Measurements from ENCODE around the gene STAG2.

The STAG2 gene

DNA sequence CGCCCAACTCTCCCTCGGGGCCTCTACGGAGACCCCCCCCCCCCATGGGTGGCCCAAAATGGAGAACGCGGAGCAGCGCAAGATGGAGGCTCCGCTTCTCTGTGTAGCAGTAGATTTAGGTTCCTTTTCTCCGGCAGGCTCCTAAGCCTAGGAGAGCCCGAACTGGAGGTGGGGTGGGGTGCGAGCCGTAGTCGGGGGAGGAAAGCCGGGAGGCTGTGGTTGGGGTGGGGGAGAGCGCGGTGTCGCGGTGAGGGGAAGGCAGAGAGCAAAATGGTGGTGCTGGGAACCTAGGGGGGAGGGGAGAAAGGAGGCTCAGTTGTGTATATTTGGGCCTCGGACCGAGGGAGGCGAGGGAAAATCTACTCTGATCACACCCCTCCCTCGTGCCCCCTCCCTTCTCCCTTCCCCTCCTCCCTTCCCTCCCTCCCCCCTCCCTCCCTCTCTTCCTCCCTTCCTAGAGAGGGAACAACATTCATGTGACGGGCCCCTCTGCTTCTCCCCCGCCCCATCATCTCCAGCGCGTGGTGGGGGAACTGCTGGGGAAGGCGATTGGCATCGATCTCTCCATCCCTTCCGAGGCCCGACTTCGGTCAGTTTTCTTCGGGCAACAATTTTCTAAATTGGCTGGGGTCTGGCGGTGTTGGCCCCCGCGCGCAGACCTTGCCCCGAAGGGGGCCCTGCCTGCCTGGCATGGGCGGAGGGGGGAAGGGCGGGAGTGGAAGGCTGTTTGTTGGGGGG lies at the start of gene STAG2:
TSS of gene STAG2 (plus strand) at position 439 of the 738 bp plus-strand sequence. CDS start 60,922 bp downstream, outside the sequence.
- POLR2A ChIA-PET, result interaction anchor here (0.6 to 0.8 kb wide), 3 partner anchors 88 to 130 kb away, joined by 3 to 7 read pairs (median 4); no protein-coding TSS in a partner anchor
- CTCF ChIA-PET, result interaction anchor here (1.8 kb wide), 1 partner anchor 15 kb away, joined by 4 read pairs; no protein-coding TSS in a partner anchor
- Histone ChIP-seq H3K9me3 (ENCODE audit: control insufficient read depth, insufficient read depth, low read depth, low read length) (no peaks in the 10 kb centered on the region), H3K4me1 (ENCODE audit: control insufficient read depth, insufficient read depth, low read length) (no peaks in the 10 kb centered on the region), H3K36me3 (ENCODE audit: control insufficient read depth in 2 of 2, insufficient read depth in 1 of 2, low read length in 2 of 2) (no peaks in the 10 kb centered on the region; a peak in 1 of 3 replicates), H3K4me3 (ENCODE audit: low read depth, low read length) (peak within 1 kb of the TSS; percentile 72), H3K27ac (ENCODE audit: extremely low read depth, low read depth, low read length) (peak within 1 kb of the TSS; percentile 99)
- TF ChIP-seq GLI4 (tag by site-specific recombination; IDR thresholded peaks at IDR 0.05), result no peak
- TF ChIP-seq ZFHX2 (tag by site-specific recombination; conservative IDR thresholded peaks at IDR 0.05), result peak; percentile 54
- peak; percentile 94 for TF ChIP-seq ZNF341 (tag by site-specific recombination; IDR thresholded peaks at IDR 0.05; ENCODE audit: low read depth)
- TF ChIP-seq ZNF843 (tag by site-specific recombination; IDR thresholded peaks at IDR 0.05), result no peak
- TF ChIP-seq ZNF398 (tag by site-specific recombination; IDR thresholded peaks at IDR 0.05), result peak; percentile 95
- TF ChIP-seq ZBTB48 (tag by site-specific recombination; IDR thresholded peaks at IDR 0.05), result peak; percentile 39; the same call in 1 of the 2 replicates
- TF ChIP-seq, protein P1, sequence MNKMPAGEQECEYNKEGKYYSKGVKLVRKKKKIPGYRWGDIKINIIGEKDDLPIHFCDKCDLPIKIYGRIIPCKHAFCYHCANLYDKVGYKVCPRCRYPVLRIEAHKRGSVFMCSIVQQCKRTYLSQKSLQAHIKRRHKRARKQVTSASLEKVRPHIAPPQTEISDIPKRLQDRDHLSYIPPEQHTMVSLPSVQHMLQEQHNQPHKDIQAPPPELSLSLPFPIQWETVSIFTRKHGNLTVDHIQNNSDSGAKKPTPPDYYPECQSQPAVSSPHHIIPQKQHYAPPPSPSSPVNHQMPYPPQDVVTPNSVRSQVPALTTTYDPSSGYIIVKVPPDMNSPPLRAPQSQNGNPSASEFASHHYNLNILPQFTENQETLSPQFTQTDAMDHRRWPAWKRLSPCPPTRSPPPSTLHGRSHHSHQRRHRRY (tag by site-specific recombination; IDR thresholded peaks at IDR 0.05), result no peak
- peak; percentile 10; the same call in 1 of the 2 replicates for TF ChIP-seq KLF17 (tag by site-specific recombination; IDR thresholded peaks at IDR 0.05)
- TF ChIP-seq ZNF366 (tag by site-specific recombination; conservative IDR thresholded peaks at IDR 0.05), result peak; percentile 89
- peak; percentile 53 for TF ChIP-seq SP3 (tag by site-specific recombination; IDR thresholded peaks at IDR 0.05)
- TF ChIP-seq KLF8 (tag by site-specific recombination; IDR thresholded peaks at IDR 0.05), result peak; percentile 89
- no peak for TF ChIP-seq ZNF658 (tag by site-specific recombination; IDR thresholded peaks at IDR 0.05)
- peak; percentile 97 for TF ChIP-seq GLIS2 (tag by site-specific recombination; IDR thresholded peaks at IDR 0.05)
- peak; percentile 52; the same call in 1 of the 2 replicates for TF ChIP-seq WT1 (tag by site-specific recombination; IDR thresholded peaks at IDR 0.05)
- TF ChIP-seq PRDM2 (tag by site-specific recombination; IDR thresholded peaks at IDR 0.05; ENCODE audit: borderline replicate concordance), result no peak
- no peak for TF ChIP-seq ZNF292 (tag by site-specific recombination; IDR thresholded peaks at IDR 0.05; ENCODE audit: borderline replicate concordance, low read depth)
- TF ChIP-seq ZNF155 (tag by site-specific recombination; IDR thresholded peaks at IDR 0.05), result no peak
- TF ChIP-seq ZNF600 (tag by site-specific recombination; IDR thresholded peaks at IDR 0.05), result no peak
- 0 out of 2 replicates have a peak, but pooled peaks have one; percentile 35 for TF ChIP-seq ZFP69B (tag by site-specific recombination; IDR thresholded peaks at IDR 0.05)
- peak; percentile 78 for TF ChIP-seq ZNF692 (tag by site-specific recombination; IDR thresholded peaks at IDR 0.05)
- peak; percentile 46; the same call in 1 of the 2 replicates for TF ChIP-seq SP7 (tag by site-specific recombination; IDR thresholded peaks at IDR 0.05)
- no peak for TF ChIP-seq ZSCAN16 (tag by site-specific recombination; IDR thresholded peaks at IDR 0.05)
- TF ChIP-seq ZNF132 (tag by site-specific recombination; IDR thresholded peaks at IDR 0.05; ENCODE audit: borderline replicate concordance), result no peak
- 0 out of 2 replicates have a peak, but pooled peaks have one; percentile 56 for TF ChIP-seq KLF7 (tag by site-specific recombination; IDR thresholded peaks at IDR 0.05; ENCODE audit: borderline replicate concordance)
- no peak for TF ChIP-seq SCRT1 (tag by site-specific recombination; IDR thresholded peaks at IDR 0.05; ENCODE audit: borderline replicate concordance)
- TF ChIP-seq ZNF23 (tag by site-specific recombination; IDR thresholded peaks at IDR 0.05; ENCODE audit: borderline replicate concordance), result no peak

Data from HEK293 (cell line).